ENCODE results near the gene HIP1R.

HIP1R gene

GRCh38 chr12:122835750-122836026 lies 431 bp downstream of the HIP1R start:
- DNase-seq = no peak

GRCh38 chr12:122836027-122836921 lies 1.0 kb downstream of the HIP1R start:
- no peak for DNase-seq

DNA sequence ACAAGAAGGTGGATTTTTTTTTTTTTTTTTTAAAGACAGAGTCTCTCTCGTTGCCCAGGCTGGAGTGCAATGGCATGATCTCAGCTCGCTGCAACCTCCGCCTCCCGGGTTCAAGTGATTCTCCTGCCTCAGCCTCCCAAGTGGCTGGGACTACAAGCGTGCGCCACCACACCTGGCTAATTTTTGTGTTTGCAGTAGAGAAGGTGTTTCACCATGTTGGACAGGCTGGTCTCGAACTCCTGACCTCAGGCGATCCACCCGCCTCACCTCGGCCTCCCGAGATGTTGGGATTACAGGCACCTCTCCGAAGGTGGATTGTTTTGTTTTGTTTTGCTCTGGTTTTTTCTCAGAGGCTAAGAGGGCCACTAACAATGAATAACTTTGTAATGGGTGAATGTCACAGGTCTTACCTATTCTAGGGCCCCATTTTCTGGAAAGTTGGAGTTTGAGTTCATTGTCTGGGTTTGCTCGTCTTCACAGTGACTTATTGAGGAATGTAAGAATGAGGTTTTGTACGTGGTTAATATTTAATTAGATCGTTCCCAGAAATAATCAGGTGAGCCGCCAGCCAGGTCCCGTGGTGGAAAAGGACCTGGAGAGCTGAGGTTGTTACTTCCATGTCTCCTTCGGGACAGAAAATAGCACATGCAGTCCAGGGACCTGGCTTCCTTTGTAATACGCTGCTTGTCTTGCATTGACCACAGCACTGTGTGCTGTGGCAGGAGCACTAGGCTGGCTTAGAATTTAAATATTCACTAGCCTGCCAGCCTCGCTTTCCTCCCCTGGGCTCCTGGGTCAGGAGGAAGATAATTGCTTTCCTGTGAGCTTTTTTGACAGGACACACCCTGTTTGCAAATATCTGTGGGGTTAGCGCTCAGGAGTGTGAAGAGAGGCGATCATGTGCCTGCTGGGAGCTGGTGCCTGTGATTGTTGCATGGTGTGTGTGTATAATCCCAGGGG lies 2.3 kb downstream of the HIP1R start:
- DNase-seq = no peak

DNA sequence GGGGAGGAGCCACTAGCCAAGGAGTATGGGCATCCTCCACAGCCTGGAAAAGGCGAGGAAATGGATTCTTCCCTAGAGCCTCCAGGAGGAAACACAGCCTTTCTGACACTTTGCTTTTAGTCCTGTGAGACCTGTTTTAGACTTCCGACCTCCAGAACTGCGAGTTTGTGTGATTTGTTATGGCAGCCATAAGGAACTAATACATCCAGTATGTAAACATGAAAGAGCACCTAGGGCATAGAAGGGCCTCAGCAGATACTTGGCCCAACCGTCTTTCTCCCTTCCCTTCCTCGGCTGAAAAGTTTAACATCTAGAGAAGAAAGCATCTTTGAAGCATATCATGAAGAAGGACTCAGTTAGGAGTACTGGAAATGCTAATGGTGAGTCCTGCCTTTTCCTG lies 3.6 kb downstream of the HIP1R start:
- DNase-seq = no peak

- no peak for DNase-seq
These were observed 4.8 kb downstream of the HIP1R start for GRCh38 chr12:122839907-122840554.

DNA sequence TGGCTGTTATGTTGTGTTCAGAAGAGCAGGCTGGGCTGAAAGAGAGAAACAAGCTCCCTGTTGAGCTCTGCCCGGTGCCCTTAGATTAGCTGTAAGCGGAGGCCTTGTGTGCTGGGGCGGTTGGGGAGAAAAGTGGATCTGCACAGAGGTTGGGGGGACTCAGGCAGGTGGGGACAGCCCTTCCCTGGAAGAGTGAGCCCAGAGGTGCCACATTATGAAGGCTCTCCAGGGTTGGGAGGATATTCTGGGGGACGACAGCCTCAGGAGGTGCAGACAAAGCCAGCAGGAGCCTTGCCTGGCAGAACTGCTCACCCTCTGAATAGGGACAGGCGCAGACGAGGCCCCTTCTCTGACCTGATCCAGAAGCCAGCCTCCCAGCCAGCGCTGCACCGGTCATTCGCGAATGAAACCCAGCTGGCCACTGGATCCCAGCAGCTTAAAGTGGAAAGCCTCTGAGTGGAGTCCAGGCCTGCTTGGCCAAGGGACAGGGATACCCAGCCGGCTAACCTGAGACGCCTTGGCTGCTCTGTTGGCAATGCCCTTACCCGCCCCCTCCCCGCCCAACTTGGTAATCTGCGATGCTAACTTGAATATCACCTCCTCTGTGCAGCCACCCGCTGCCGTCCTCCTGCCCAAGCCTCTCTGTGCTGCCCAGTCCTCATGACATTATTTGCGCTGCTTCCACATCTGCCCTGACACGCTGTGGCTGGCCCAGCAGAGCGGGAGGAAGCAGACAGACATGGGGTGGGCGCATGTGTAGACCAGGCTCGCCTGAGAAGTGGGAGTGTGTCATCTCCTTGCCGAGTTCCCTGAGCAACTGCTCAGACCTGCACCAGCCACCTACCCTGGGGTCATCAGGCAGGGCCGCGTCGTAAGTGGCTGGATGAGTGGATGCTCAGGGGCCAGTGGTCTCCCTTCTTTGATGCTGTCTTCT lies 5.6 kb downstream of the HIP1R start:
- no peak for DNase-seq

GRCh38 chr12:122841544-122842321 lies 6.5 kb downstream of the HIP1R start:
- peak; percentile 61 for DNase-seq

GRCh38 chr12:122842505-122843405 lies 7.5 kb downstream of the HIP1R start:
- DNase-seq = no peak

DNA sequence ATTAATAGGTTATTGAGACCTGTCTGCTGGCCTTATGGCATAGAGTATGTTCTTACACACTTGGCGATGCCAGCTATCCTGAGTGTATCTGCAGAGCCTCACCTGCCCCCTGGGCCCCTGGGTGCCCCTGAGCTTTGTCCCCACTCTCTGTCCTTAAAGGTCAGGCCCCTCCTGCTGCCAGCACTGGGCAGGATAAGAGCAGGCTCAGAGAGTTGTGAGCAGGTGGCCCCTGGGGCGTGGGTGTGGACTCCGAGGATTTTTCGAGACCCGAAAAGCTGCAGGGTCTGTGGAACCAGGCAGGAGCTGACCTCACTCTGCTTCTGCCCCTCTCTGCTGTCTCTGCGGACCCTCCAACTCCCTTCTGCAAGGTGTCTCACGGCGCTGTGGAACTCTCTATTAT lies 8.2 kb downstream of the HIP1R start:
- DNase-seq = no peak

GRCh38 chr12:122844366-122844971 lies 9.2 kb downstream of the HIP1R start:
- no peak for DNase-seq

DNA sequence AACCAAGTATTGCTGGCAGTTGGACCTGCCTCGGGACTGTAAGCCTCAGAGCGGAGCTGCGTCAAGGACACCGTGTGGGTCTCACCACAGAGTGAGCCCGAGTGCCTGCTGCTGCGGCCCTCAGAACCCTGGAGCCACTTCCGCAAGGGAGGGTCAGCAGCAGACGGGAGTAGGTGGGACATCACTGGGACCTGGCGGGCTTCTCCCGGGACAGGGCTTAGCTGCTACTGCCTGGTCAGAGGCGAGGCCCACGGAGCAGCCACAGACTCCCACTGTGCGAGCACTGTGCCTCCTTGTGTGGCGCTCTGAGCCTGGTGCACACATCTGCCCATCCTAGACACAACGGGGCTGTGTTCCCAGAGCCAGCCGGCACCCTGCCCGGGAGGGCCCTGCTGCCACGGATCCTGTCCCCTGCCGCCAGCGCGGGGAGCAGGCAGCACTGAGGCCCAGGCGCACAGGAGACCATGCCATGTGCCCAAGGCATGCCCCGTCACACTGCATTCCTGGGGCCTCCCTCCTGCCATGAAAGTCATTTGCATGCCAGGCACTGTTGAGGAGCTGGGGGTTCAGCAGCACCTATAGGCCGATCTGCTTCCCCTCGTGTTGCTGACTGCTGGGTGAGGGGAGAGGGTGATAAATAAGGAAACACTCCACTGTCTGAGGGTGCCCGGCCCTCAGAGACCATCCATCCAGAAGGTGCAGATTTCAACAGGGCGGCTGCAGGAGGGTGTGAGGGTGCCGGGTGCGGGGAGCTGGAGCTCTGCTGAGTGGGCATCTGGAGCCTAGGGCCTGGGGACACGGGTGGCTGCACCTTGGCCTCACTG lies 10.0 kb downstream of the HIP1R start:
- no peak for DNase-seq

- no peak for DNase-seq
These were observed 10.8 kb downstream of the HIP1R start for GRCh38 chr12:122845865-122846621.

DNA sequence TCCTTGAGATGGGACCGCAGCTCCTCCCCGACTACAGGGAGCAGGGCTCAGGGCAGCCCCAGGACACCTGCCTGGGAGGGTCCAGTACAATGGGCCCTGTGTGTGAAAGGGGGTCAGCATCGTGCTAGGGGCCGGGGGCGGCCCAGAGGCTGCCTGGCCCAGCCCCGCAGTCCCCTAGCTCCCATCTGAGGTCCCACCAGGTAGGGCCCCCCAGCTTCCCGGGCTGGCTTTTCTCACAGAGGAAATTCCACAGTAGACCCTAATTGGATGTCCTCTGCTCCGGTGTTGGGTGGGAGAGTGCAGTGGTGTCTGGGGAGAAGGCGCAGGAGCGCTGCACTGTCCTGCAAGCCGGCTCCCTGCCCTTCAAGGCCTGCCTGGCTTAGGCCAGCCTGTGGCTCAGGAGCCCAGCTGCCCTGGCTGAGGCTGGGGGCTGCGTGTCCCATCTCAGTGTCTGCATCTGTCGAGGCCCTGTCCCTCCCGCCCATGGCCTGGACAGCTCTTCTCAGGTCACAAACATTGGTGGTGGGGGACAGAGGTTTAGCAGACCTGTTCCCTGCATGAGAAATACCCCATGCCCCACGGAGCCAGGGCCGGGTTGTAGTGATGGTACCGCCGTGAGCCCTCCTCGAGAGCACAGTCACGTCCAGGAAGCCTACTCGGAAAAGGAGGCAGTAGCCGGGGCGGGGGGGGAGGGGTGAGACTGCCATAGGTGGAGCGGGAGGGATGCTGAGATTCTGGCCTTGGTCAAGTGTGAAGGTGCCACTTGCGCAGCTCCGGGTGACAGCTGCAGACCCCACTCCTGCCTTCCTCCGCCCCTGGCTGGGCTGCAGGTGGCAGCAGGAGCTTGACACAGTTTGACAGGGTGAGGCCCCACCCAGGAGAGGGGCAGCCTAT lies 11.6 kb downstream of the HIP1R start:
- DNase-seq = no peak

DNA sequence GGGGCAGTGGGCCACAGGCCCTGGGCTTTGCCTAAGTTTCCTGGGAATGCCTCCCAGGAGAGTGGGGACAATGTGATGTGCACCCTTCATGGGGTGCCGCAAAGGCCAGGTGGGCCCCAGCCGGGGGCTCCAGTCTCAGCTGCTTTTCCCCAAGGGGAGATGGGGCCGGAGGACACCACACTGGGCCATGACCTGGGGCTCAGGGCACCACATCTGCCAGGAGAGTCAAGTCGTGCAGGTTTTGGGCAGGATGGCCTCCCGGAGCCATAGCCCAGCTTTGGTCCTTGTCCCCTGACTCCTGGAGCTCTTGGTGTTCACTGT lies 12.2 kb downstream of the HIP1R start:
- no peak for DNase-seq

GRCh38 chr12:122847921-122848421 lies 12.7 kb downstream of the HIP1R start:
- no peak for DNase-seq

- DNase-seq = no peak
These were observed 13.5 kb downstream of the HIP1R start for GRCh38 chr12:122848471-122849351.
